ENCODE measurements around the gene ETFB. TPM values are rescaled to one million over a fixed set of nuclear protein-coding genes. Genes with fewer than 3 reads are reported as not detected.

Gene ETFB
- total RNA-seq, 1 experiment from 2014 or later: 140 TPM

DNA sequence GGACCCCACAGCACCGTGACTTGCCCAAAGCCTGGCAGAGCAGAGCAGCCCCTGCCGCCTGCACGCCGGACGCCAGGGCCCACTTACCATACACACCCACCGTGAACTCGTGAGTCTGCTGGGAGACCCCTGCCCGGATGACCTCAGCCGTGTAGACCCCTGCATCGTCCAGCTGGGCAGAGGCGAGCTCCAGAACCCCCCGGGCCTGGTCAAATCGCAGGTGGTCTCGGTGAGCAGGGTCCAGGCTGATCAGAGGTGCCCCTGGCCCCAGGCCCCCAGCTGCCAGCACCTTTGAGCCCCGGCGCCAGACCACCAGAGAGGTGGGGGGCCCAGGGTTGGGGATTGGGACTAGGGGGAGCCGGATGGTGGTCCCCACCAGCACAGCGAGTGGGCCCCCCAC, 25.1 kb downstream of the ETFB start:
- ChIA-PET CTCF (no interaction called here), RAD21 (ENCODE audit: low non-redundant PET in 1 of 2, low total read pairs in 2 of 2, uncharacterized antibody in 2 of 2, unreplicated experiment in 2 of 2) (no interaction called here), POLR2A (interaction anchor here (0.6 to 1.5 kb wide), 4 partner anchors 26 to 617 kb away, joined by 3 to 4 read pairs (median 3); no protein-coding TSS in a partner anchor)
- DNase-seq (ENCODE audit: low read depth, low spot score) (no peak), ATAC-seq (no peak)
- intact Hi-C loops (cut with micrococcal nuclease): no loop called here
- H3K9me3 ChIP-seq (ENCODE audit: control insufficient read depth in 1 of 2, insufficient read depth in 1 of 2, low read depth in 1 of 2, low read length in 2 of 2): no peaks in the 10 kb centered on the region
- no peaks in the 10 kb centered on the region; a peak in 2 of 4 replicates for H3K36me3 ChIP-seq (ENCODE audit: control insufficient read depth in 1 of 2, insufficient read depth in 2 of 2, low read length in 2 of 2)
- peaks cover 5 to 45% of the 10 kb centered on the region in 2 experiments; a peak in 3 of 4 replicates for H3K4me1 ChIP-seq (ENCODE audit: control insufficient read depth in 1 of 2, insufficient read depth in 2 of 2, low read length in 2 of 2)
- no peaks in the 10 kb centered on the region for H3K79me2 ChIP-seq (ENCODE audit: insufficient read depth, low read length)
- H4K20me1 ChIP-seq (ENCODE audit: insufficient read depth): no peaks in the 10 kb centered on the region
- TF ChIP-seq YY1 (IDR thresholded peaks at IDR 0.05; ENCODE audit: extremely low read depth, insufficient replicate concordance, low read depth, low read length) (no peak), SIN3A (IDR thresholded peaks at IDR 0.05; ENCODE audit: low read depth) (no peak), POLR2AphosphoS5 (IDR thresholded peaks at IDR 0.05; ENCODE audit: low read depth, low read length) (no peak), ELF1 (IDR thresholded peaks at IDR 0.05; ENCODE audit: borderline replicate concordance, low read depth) (no peak), SP1 (IDR thresholded peaks at IDR 0.05; ENCODE audit: low read depth) (no peak), RAD21 (IDR thresholded peaks at IDR 0.05; ENCODE audit: low read depth) (no peak), POLR2A (IDR thresholded peaks at IDR 0.05; ENCODE audit: borderline replicate concordance, extremely low read depth, insufficient read depth, insufficient read length) (no peak), CBX3 (IDR thresholded peaks at IDR 0.05; ENCODE audit: low read depth) (no peak), CEBPB (IDR thresholded peaks at IDR 0.05; ENCODE audit: low read depth) (no peak), ZFX (IDR thresholded peaks at IDR 0.05) (no peak), EZH2 (IDR thresholded peaks at IDR 0.05) (no peak), EZH2phosphoT487 (IDR thresholded peaks at IDR 0.05; ENCODE audit: borderline replicate concordance) (no peak), TCF7L2 (IDR thresholded peaks at IDR 0.05; ENCODE audit: borderline replicate concordance, extremely low read depth, insufficient read depth, insufficient read length) (no peak), FOSL1 (IDR thresholded peaks at IDR 0.05; ENCODE audit: low read depth) (no peak)
- TF ChIP-seq, protein P1, sequence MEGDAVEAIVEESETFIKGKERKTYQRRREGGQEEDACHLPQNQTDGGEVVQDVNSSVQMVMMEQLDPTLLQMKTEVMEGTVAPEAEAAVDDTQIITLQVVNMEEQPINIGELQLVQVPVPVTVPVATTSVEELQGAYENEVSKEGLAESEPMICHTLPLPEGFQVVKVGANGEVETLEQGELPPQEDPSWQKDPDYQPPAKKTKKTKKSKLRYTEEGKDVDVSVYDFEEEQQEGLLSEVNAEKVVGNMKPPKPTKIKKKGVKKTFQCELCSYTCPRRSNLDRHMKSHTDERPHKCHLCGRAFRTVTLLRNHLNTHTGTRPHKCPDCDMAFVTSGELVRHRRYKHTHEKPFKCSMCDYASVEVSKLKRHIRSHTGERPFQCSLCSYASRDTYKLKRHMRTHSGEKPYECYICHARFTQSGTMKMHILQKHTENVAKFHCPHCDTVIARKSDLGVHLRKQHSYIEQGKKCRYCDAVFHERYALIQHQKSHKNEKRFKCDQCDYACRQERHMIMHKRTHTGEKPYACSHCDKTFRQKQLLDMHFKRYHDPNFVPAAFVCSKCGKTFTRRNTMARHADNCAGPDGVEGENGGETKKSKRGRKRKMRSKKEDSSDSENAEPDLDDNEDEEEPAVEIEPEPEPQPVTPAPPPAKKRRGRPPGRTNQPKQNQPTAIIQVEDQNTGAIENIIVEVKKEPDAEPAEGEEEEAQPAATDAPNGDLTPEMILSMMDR (IDR thresholded peaks at IDR 0.05 in 2 of 3, conservative IDR thresholded peaks at IDR 0.05 in 1 of 3; ENCODE audit: borderline replicate concordance in 1 of 3, insufficient read depth in 1 of 3, low read depth in 2 of 3, low read length in 2 of 3): no peak
- TF ChIP-seq, protein P2, sequence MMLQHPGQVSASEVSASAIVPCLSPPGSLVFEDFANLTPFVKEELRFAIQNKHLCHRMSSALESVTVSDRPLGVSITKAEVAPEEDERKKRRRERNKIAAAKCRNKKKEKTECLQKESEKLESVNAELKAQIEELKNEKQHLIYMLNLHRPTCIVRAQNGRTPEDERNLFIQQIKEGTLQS (IDR thresholded peaks at IDR 0.05): no peak
- no peak overlapping the region for H3K4me3 ChIP-seq (replicated peaks in 1 of 2; ENCODE audit: low read depth in 1 of 2, low read length in 2 of 2)
- H3K4me2 ChIP-seq (ENCODE audit: low read length): peak overlapping the region; percentile 90; the same call in 1 of the 2 replicates
- no peak overlapping the region for H3K27ac ChIP-seq (ENCODE audit: low read depth, low read length)
- BruUV-seq (replicated peaks): no TSS peak
- no peak overlapping the region for H2AFZ ChIP-seq (ENCODE audit: low read depth, low read length, poor library complexity, severe bottlenecking)
- H3K9me2 ChIP-seq (ENCODE audit: insufficient read depth): no peaks in the 10 kb centered on the region
- no peaks in the 10 kb centered on the region for H3K27me3 ChIP-seq (ENCODE audit: insufficient read depth, low read length)
- H3K9ac ChIP-seq (ENCODE audit: low read length): no peak overlapping the region

Data from HCT116 (cell line).